Upper lobe of left lung (tissue), 6 donors: Measurements from ENCODE around the gene MORN1. TPM values are rescaled to one million over a fixed set of nuclear protein-coding genes. Genes with fewer than 3 reads are reported as not detected.
"Not testable (repeated sequence)": the region's sequence is repeated elsewhere in the genome, so short reads cannot be mapped to it uniquely, and the experiment has no call there.

Experiments
- ATAC-seq, 2 donors: fragments of 200-7000 bp; cut with Tn5 transposase; one replicate each; pipeline ENCODE4 v1.9.1; 2022; ENCODE audit warnings: mild to moderate bottlenecking in 2 of 2, moderate library complexity in 2 of 2; ENCODE audit not compliant: low FRiP score in 2 of 2
- DNase-seq, 2 donors: peaks; one replicate each; pipeline ENCODE4 v3.0.0-alpha.2; 2019 to 2020
- H3K27ac ChIP-seq, 4 donors: fragments of 200-600 bp; sonication (generic); one replicate each; pipeline ENCODE4 v1.5.1; 2016 to 2019
- H3K27me3 ChIP-seq, 4 donors: fragments of 200-600 bp; sonication (generic); one replicate each; pipeline ENCODE4 v1.5.1; 2017 to 2019
- H3K36me3 ChIP-seq, 4 donors: fragments of 200-600 bp; sonication (generic); one replicate each; pipeline ENCODE4 v1.5.1; 2016 to 2019
- H3K4me1 ChIP-seq, 4 donors: fragments of 200-600 bp; sonication (generic); one replicate each; pipeline ENCODE4 v1.5.1; 2018 to 2019
- H3K4me3 ChIP-seq, 4 donors: fragments of 200-600 bp; sonication (generic); one replicate each; pipeline ENCODE4 v1.5.1; 2017 to 2019; ENCODE audit warnings: mild to moderate bottlenecking in 2 of 4, moderate library complexity in 1 of 4
- H3K9me3 ChIP-seq, 4 donors: fragments of 200-600 bp; sonication (generic); one replicate each; pipeline ENCODE4 v1.5.1; 2018 to 2019
- CTCF ChIP-seq, 6 experiments: fragments of 450-650 bp in 4 of 6; fragments of 200-600 bp in 2 of 6; sonication (generic) in 2 of 6; IDR thresholded peaks; one replicate each; pipeline ENCODE4 v1.5.1; 2016 to 2019; ENCODE audit warnings: antibody characterized with exemption in 6 of 6
- EP300 ChIP-seq, 4 donors: sonication (generic); formaldehyde crosslinking; IDR thresholded peaks; one replicate each; pipeline ENCODE4 v1.5.1; 2017; ENCODE audit warnings: antibody characterized with exemption in 4 of 4, control low read depth in 2 of 4
- POLR2A ChIP-seq, 4 donors: fragments of 450-650 bp; IDR thresholded peaks; one replicate each; pipeline ENCODE4 v1.5.1; 2016 to 2017; ENCODE audit warnings: antibody characterized with exemption in 4 of 4, mild to moderate bottlenecking in 2 of 4
- POLR2AphosphoS5 ChIP-seq, 2 donors: sonication (generic); formaldehyde crosslinking; IDR thresholded peaks; one replicate each; pipeline ENCODE4 v1.5.1; 2017; ENCODE audit warnings: antibody characterized with exemption in 2 of 2
- WGBS, 2 donors: methylation state at CpG; one replicate each; pipeline ENCODE4 v1.1.5; 2017 to 2018; 5-methylcytosine and 5-hydroxymethylcytosine counted together
- total RNA-seq, 6 donors: library from RNA; depleted of rRNA in 4 of 6; stranded (reverse); fragments of >200 nt in 4 of 6; gene quantifications; one replicate each; pipeline versions ENCODE4 v1.1.0 to v1.2.1, GENCODE V29; 2016 to 2021
- donor health status: DM: no; HTN: no; CAD: no; lungs with moderate emphysema.
- donor health status: DM: no; HTN: yes; CAD: no; lungs with severe emphysema.

MORN1 gene
- 10 to 100 TPM in 4 of 6 donors, 1 to 10 TPM in 2; 8.5 to 23.4 (median 14.6) TPM for total RNA-seq

GRCh38 chr1:2391041-2391930 lies at the start of gene MORN1, which contains the start of gene RER1:
TSS of gene MORN1 (minus strand) at chr1:2391554. CDS start at chr1:2391533, 21 bp downstream.
TSS of gene RER1 (plus strand) at chr1:2391841. CDS start at chr1:2395791, 3,950 bp downstream.
- no peaks in the 10 kb centered on the region for H3K27me3 ChIP-seq
- H3K9me3 ChIP-seq, result no peaks in the 10 kb centered on the region
- WGBS, 2 donors, result 0% methylated on average over 18 to 24 of the region's 103 CpGs
- TF ChIP-seq CTCF (IDR thresholded peaks at IDR 0.05), result peak in 2 of 6 experiments; percentile 13 to 30
- TF ChIP-seq EP300 (IDR thresholded peaks at IDR 0.05), result peak in 1 of 4 donors; percentile 74
- peak; percentile 92 to 97 for TF ChIP-seq POLR2AphosphoS5 (IDR thresholded peaks at IDR 0.05)
- TF ChIP-seq POLR2A (IDR thresholded peaks at IDR 0.05), result peak in 3 of 4 donors; percentile 75 to 94 (median 81)
- H3K36me3 ChIP-seq, result peaks cover 3 to 36% (median 8%) of the 10 kb centered on the region in 4 donors
- H3K27ac ChIP-seq, result peak within 1 kb of the TSS; percentile 89 to 93 (median 90)
- ATAC-seq (peak; percentile 97 to 98), DNase-seq (peak; percentile 99 to 100)
- H3K4me3 ChIP-seq, result peak within 1 kb of the TSS; percentile 88 to 100 (median 100)
- H3K4me1 ChIP-seq, result peaks cover 27 to 41% (median 33%) of the 10 kb centered on the region in 4 donors

- H3K4me3 ChIP-seq, ATAC-seq, H3K9me3 ChIP-seq, H3K36me3 ChIP-seq, H3K27ac ChIP-seq: not testable (repeated sequence)
- Histone ChIP-seq H3K4me1 (peaks cover 0 to 11% (median 2%) of the 10 kb centered on the region in 4 donors), H3K27me3 (peaks cover 0 to 21% (median 9%) of the 10 kb centered on the region in 4 donors)
- peak in 1 of 2 donors; percentile 93 for DNase-seq
- 91 to 94% methylated on average over 21 to 22 of the region's 23 CpGs for WGBS, 2 donors
Observed at GRCh38 chr1:2440346-2440745, 49.0 kb upstream of the MORN1 start.

GRCh38 chr1:2439369-2439768 lies 48.0 kb upstream of the MORN1 start:
- no peak for TF ChIP-seq EP300 (IDR thresholded peaks at IDR 0.05)
- no peak for TF ChIP-seq POLR2A (IDR thresholded peaks at IDR 0.05)
- no peak for TF ChIP-seq POLR2AphosphoS5 (IDR thresholded peaks at IDR 0.05)
- no peak for TF ChIP-seq CTCF (IDR thresholded peaks at IDR 0.05)
- Histone ChIP-seq H3K9me3 (no peaks in the 10 kb centered on the region), H3K4me1 (peaks cover 0 to 11% (median 2%) of the 10 kb centered on the region in 4 donors), H3K27ac (no peak overlapping the region), H3K36me3 (no peaks in the 10 kb centered on the region), H3K4me3 (no peak overlapping the region), H3K27me3 (peaks cover 0 to 20% (median 9%) of the 10 kb centered on the region in 4 donors)
- 83% methylated on average over 15 of the region's 15 CpGs; no CpG with 5 or more reads in 1 of the 2 donors for whole genome bisulfite sequencing, 2 donors
- ATAC-seq (no peak), DNase-seq (peak in 1 of 2 donors; percentile 38)

- H3K27me3 ChIP-seq, result peaks cover 0 to 13% (median 6%) of the 10 kb centered on the region in 4 donors
- DNase-seq (peak in 1 of 2 donors; percentile 66), ATAC-seq (no peak)
- no peaks in the 10 kb centered on the region for H3K9me3 ChIP-seq
- no peaks in the 10 kb centered on the region for H3K36me3 ChIP-seq
- no peak for TF ChIP-seq POLR2AphosphoS5 (IDR thresholded peaks at IDR 0.05)
- no peak for TF ChIP-seq CTCF (IDR thresholded peaks at IDR 0.05)
- TF ChIP-seq EP300 (IDR thresholded peaks at IDR 0.05), result no peak
- TF ChIP-seq POLR2A (IDR thresholded peaks at IDR 0.05), result no peak
- peaks cover 0 to 7% (median 2%) of the 10 kb centered on the region in 4 donors for H3K4me1 ChIP-seq
- WGBS, 2 donors, result 84 to 90% methylated on average over 5 to 14 of the region's 14 CpGs
- no peak overlapping the region for H3K27ac ChIP-seq
- H3K4me3 ChIP-seq, result no peak overlapping the region
Observed at GRCh38 chr1:2438641-2439040, 47.3 kb upstream of the MORN1 start.

- Histone ChIP-seq H3K27me3 (peaks cover 0 to 7% (median 3%) of the 10 kb centered on the region in 4 donors), H3K4me3 (no peak overlapping the region), H3K4me1 (peaks cover 0 to under 1% (median 0%) of the 10 kb centered on the region in 4 donors), H3K36me3 (no peaks in the 10 kb centered on the region), H3K9me3 (no peaks in the 10 kb centered on the region), H3K27ac (no peak overlapping the region)
- DNase-seq, result peak in 1 of 2 donors; percentile 73
- no peak for TF ChIP-seq POLR2AphosphoS5 (IDR thresholded peaks at IDR 0.05)
- no peak for TF ChIP-seq POLR2A (IDR thresholded peaks at IDR 0.05)
- no peak for TF ChIP-seq CTCF (IDR thresholded peaks at IDR 0.05)
- TF ChIP-seq EP300 (IDR thresholded peaks at IDR 0.05), result no peak
- 72 to 91% methylated on average over 5 to 15 of the region's 15 CpGs for WGBS, 2 donors
- no peak for ATAC-seq
Observed at GRCh38 chr1:2438038-2438437, 46.7 kb upstream of the MORN1 start.
